Peyer's patch (tissue), 4 donors: ENCODE data around the gene ADORA2B. TPM values are rescaled to one million over a fixed set of nuclear protein-coding genes. Genes with fewer than 3 reads are reported as not detected.
A peak's percentile ranks its signal among the peaks of the same experiment; 100 is the strongest.

ENCODE experiments used
- DNase-seq, 3 donors: peaks; one replicate each; pipeline ENCODE4 v3.0.0-alpha.2; 2017 to 2019
- H3K27ac ChIP-seq, 4 donors: fragments of 200-600 bp; sonication (generic); one replicate each; pipeline ENCODE4 v1.5.1; 2016 to 2019
- H3K27me3 ChIP-seq, 2 donors: fragments of 200-600 bp; sonication (generic); one replicate each; pipeline ENCODE4 v1.5.1; 2019
- H3K36me3 ChIP-seq, 3 donors: fragments of 200-600 bp; sonication (generic); one replicate each; pipeline ENCODE4 v1.5.1; 2016 to 2019
- H3K4me1 ChIP-seq, 4 donors: fragments of 200-600 bp; sonication (generic); one replicate each; pipeline ENCODE4 v1.5.1; 2016 to 2019
- H3K4me3 ChIP-seq, 4 donors: fragments of 200-600 bp; sonication (generic); 1 replicate in 3 of 4; 2 replicates in 1 of 4; pipeline ENCODE4 v1.5.1; 2016 to 2019; ENCODE audit warnings: mild to moderate bottlenecking in 1 of 4
- H3K9me3 ChIP-seq, 4 donors: fragments of 200-600 bp; sonication (generic); one replicate each; pipeline ENCODE4 v1.5.1; 2016 to 2019; ENCODE audit warnings: mild to moderate bottlenecking in 1 of 4
- POLR2A ChIP-seq, 2 donors: fragments of 450-650 bp; IDR thresholded peaks; one replicate each; pipeline ENCODE4 v1.5.1; 2017; ENCODE audit warnings: antibody characterized with exemption in 2 of 2, mild to moderate bottlenecking in 2 of 2, moderate library complexity in 2 of 2
- total RNA-seq, 4 donors: library from RNA; depleted of rRNA; stranded (reverse); fragments of >200 nt; gene quantifications; one replicate each; pipeline ENCODE4 v1.1.0, GENCODE V29; 2016
- TF ChIP-seq, protein P1 (sequence below), 6 experiments: fragments of 450-650 bp in 4 of 6; fragments of 200-600 bp in 2 of 6; sonication (generic) in 1 of 6; IDR thresholded peaks; one replicate each; pipeline ENCODE4 v1.5.1; 2017 to 2019; ENCODE audit warnings: antibody characterized with exemption in 6 of 6, mild to moderate bottlenecking in 3 of 6, moderate library complexity in 1 of 6

The ADORA2B gene
- total RNA-seq, 4 donors from 2014 or later, result 7.2 to 16.5 (median 11.6) TPM

DNA sequence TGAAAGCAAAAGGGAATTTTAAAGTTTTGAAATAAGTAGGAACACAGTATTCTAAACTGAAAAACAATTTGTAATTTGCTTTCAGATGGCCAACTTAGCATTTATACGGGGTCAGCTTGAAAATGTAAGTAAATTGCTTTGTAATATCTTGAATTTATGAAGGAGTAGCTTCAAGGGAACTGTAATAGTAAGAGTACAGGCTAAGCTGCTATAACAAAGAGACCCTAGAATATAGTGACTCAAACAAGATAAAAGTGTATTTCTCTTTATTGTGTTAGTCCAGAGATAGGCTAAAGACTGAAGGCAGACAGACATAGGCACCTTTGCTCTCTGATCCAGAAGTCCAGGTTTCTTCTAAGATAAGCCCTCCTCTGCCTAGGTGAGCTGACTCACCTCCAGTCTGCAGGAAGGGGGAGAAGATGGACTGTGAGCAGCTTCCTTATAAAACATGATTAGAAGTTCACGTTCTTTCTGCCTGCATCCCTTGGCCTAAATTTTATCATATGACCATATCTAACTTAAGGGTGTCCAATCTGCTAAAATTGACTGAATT is 57.9 kb downstream of the ADORA2B start:
- peaks cover 0 to 13% (median 9%) of the 10 kb centered on the region in 4 donors for H3K4me1 ChIP-seq
- H3K4me3 ChIP-seq, result no peak overlapping the region
- peak in 1 of 3 donors; percentile 69 for DNase-seq
- TF ChIP-seq POLR2A (IDR thresholded peaks at IDR 0.05), result peak in 1 of 2 donors; percentile 22
- TF ChIP-seq, protein P1, sequence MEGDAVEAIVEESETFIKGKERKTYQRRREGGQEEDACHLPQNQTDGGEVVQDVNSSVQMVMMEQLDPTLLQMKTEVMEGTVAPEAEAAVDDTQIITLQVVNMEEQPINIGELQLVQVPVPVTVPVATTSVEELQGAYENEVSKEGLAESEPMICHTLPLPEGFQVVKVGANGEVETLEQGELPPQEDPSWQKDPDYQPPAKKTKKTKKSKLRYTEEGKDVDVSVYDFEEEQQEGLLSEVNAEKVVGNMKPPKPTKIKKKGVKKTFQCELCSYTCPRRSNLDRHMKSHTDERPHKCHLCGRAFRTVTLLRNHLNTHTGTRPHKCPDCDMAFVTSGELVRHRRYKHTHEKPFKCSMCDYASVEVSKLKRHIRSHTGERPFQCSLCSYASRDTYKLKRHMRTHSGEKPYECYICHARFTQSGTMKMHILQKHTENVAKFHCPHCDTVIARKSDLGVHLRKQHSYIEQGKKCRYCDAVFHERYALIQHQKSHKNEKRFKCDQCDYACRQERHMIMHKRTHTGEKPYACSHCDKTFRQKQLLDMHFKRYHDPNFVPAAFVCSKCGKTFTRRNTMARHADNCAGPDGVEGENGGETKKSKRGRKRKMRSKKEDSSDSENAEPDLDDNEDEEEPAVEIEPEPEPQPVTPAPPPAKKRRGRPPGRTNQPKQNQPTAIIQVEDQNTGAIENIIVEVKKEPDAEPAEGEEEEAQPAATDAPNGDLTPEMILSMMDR (IDR thresholded peaks at IDR 0.05), result peak in 1 of 6 experiments; percentile 30
- H3K36me3 ChIP-seq, result peaks cover 0 to 67% (median 0%) of the 10 kb centered on the region in 3 donors
- H3K27ac ChIP-seq, result no peak overlapping the region
- peaks cover 0 to 5% (median 0%) of the 10 kb centered on the region in 4 donors for H3K9me3 ChIP-seq
- no peaks in the 10 kb centered on the region for H3K27me3 ChIP-seq

DNA sequence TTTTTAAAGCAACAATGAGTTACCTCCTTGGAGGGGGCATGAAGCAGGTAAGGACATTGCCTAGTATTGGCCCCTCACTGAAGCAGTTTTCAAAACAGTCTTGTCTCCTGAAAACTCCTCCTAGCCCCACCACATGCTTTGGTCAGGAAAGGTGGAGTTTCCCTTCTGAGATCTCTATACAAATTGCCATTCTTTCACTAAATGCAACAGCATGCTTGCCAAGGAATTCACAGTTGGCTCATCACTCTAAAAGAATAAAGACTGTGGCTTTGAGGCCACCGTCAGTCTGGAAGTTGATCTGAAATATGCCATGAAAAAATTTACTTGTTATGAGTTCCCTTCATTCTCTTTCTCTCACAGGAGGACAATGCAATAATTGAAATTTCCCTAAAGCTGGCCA is 58.9 kb downstream of the ADORA2B start:
- no peak for TF ChIP-seq POLR2A (IDR thresholded peaks at IDR 0.05)
- TF ChIP-seq, protein P1 (IDR thresholded peaks at IDR 0.05), result no peak
- Histone ChIP-seq H3K9me3 (peaks cover 0 to 5% (median 0%) of the 10 kb centered on the region in 4 donors), H3K27ac (no peak overlapping the region), H3K36me3 (peaks cover 0 to 77% (median 0%) of the 10 kb centered on the region in 3 donors), H3K27me3 (no peaks in the 10 kb centered on the region), H3K4me1 (peaks cover 0 to 13% (median 9%) of the 10 kb centered on the region in 4 donors), H3K4me3 (no peak overlapping the region)
- DNase-seq, result no peak

DNA sequence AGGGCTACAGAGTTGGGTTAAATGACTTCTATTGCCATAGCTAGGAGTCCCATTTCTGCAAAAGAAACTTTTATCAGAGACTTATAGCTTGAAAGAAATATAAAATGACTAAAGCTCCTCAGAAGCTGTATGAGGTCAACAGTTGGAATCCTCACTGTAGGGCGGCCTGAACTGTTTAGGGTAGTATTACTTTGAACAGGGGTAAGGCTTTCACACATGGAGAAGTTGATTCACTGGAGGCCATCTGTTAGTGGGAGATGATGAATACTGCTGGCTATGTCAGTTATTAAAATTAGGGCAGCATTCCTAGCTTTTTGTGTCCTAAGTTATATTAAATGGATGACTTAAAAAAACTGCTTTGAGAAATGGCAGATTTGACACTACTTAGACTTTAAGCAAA is 60.7 kb downstream of the ADORA2B start:
- H3K36me3 ChIP-seq, result peaks cover 0 to 92% (median 0%) of the 10 kb centered on the region in 3 donors
- no peak overlapping the region for H3K4me3 ChIP-seq
- DNase-seq, result no peak
- H3K9me3 ChIP-seq, result peaks cover 0 to 5% (median 0%) of the 10 kb centered on the region in 4 donors
- H3K4me1 ChIP-seq, result peaks cover 0 to 10% (median 8%) of the 10 kb centered on the region in 4 donors
- no peaks in the 10 kb centered on the region for H3K27me3 ChIP-seq
- no peak for TF ChIP-seq POLR2A (IDR thresholded peaks at IDR 0.05)
- TF ChIP-seq, protein P1 (IDR thresholded peaks at IDR 0.05), result no peak
- no peak overlapping the region for H3K27ac ChIP-seq

DNA sequence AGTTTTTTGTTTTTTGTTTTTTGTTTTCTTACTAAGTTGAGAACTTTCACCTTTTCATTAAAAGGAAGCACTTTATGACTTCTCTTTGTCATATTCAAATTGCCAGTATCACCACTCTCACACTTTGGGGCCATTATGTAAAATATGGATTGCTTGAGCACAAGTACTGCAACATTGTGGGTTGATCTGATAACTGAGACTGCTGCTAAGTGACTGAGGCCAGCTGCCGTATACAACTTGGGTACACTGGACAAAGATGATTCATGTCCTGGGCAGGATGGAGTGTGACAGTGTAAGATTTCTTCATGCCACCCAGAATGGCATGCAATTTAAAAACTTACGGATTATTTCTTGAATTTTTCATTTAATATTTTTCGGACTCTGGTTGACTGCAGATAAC is 62.5 kb downstream of the ADORA2B start:
- DNase-seq, result no peak
- Histone ChIP-seq H3K36me3 (peaks cover 0 to 84% (median 0%) of the 10 kb centered on the region in 3 donors), H3K4me1 (peaks cover 0 to 6% (median 0%) of the 10 kb centered on the region in 4 donors), H3K27me3 (no peaks in the 10 kb centered on the region), H3K9me3 (no peaks in the 10 kb centered on the region), H3K27ac (no peak overlapping the region), H3K4me3 (no peak overlapping the region)
- no peak for TF ChIP-seq POLR2A (IDR thresholded peaks at IDR 0.05)
- TF ChIP-seq, protein P1 (IDR thresholded peaks at IDR 0.05), result no peak

DNA sequence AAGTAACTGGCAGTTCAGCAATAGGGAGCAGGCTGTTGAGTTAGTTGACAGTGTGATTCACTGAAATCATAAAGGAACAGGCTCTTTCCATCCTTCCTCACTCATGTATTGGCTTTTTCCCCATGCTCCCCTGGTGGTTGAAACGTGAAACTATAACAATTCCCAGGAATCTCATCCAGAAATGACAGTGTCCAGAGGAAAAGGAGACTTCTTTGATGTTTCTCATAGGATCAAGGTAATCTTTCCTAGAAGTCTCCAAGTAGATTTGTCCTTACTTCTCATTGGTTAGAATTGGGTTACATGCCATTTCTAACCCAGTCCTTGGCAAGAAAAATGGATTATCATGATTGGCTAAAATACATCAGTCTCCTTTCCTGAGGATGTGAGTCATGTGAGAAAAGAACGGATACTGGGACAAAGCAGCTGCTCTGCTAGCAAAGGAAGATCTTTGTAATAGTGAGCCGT is 69.0 kb downstream of the ADORA2B start:
- Histone ChIP-seq H3K36me3 (peaks cover 0 to 45% (median 0%) of the 10 kb centered on the region in 3 donors), H3K27ac (peak overlapping the region in 1 of 4 donors; percentile 10)
- no peak for DNase-seq

More for the DNA sequence above, 69.0 kb downstream of the ADORA2B start:
- no peak overlapping the region for H3K4me3 ChIP-seq
- H3K9me3 ChIP-seq, result no peaks in the 10 kb centered on the region
- TF ChIP-seq POLR2A (IDR thresholded peaks at IDR 0.05), result no peak
- TF ChIP-seq, protein P1 (IDR thresholded peaks at IDR 0.05), result peak in 5 of 6 experiments; percentile 17 to 58 (median 55)
- H3K4me1 ChIP-seq, result peaks cover 0 to 6% (median 0%) of the 10 kb centered on the region in 4 donors
- no peaks in the 10 kb centered on the region for H3K27me3 ChIP-seq
